Endothelial cell (in vitro differentiated cells): Measurements from ENCODE around the gene C16orf95. TPM values are rescaled to one million over a fixed set of nuclear protein-coding genes. Genes with fewer than 3 reads are reported as not detected.

Experiments used
- DNase-seq: peaks from one replicate; pipeline ENCODE4 v3.0.0; 2021; ENCODE audit warnings: low spot score
- H3K27ac Mint-ChIP-seq: one replicate; pipeline ENCODE4 v1.8.0; 2021; ENCODE audit warnings: mixed read lengths, inconsistent platforms; ENCODE audit not compliant: unreplicated experiment
- H3K27me3 Mint-ChIP-seq: one replicate; pipeline ENCODE4 v1.8.0; 2021; ENCODE audit warnings: mild to moderate bottlenecking, moderate library complexity, mixed read lengths, inconsistent platforms; ENCODE audit not compliant: unreplicated experiment
- H3K36me3 Mint-ChIP-seq: one replicate; pipeline ENCODE4 v1.8.0; 2021; ENCODE audit warnings: mild to moderate bottlenecking, low read depth, mixed read lengths, inconsistent platforms; ENCODE audit not compliant: unreplicated experiment
- H3K4me1 Mint-ChIP-seq: one replicate; pipeline ENCODE4 v1.8.0; 2021; ENCODE audit warnings: mild to moderate bottlenecking, mixed read lengths, inconsistent platforms; ENCODE audit not compliant: unreplicated experiment
- H3K4me3 Mint-ChIP-seq: one replicate; pipeline ENCODE4 v1.8.0; 2021; ENCODE audit warnings: mild to moderate bottlenecking, mixed read lengths, inconsistent platforms; ENCODE audit not compliant: unreplicated experiment
- H3K9me3 Mint-ChIP-seq: one replicate; pipeline ENCODE4 v1.8.0; 2021; ENCODE audit warnings: mixed read lengths, inconsistent platforms; ENCODE audit not compliant: unreplicated experiment
- total RNA-seq: library from RNA; stranded (reverse); fragmentation: NEBNext Ultra II Directional; extraction: Animal tissue kit (Norgen Biotek cat#: 25700); gene quantifications from one replicate; pipeline ENCODE4 v1.2.1, GENCODE V29; 2021; ENCODE audit not compliant: unreplicated experiment
- TF ChIP-seq, protein P1 (sequence below): fragments of 200-600 bp; sonication (generic); IDR thresholded peaks from one replicate; pipeline ENCODE4 v1.5.0; 2021; ENCODE audit warnings: antibody characterized with exemption; ENCODE audit not compliant: unreplicated experiment

C16orf95 gene
- total RNA-seq, 1 donor from 2014 or later, result 6.5 TPM

DNA sequence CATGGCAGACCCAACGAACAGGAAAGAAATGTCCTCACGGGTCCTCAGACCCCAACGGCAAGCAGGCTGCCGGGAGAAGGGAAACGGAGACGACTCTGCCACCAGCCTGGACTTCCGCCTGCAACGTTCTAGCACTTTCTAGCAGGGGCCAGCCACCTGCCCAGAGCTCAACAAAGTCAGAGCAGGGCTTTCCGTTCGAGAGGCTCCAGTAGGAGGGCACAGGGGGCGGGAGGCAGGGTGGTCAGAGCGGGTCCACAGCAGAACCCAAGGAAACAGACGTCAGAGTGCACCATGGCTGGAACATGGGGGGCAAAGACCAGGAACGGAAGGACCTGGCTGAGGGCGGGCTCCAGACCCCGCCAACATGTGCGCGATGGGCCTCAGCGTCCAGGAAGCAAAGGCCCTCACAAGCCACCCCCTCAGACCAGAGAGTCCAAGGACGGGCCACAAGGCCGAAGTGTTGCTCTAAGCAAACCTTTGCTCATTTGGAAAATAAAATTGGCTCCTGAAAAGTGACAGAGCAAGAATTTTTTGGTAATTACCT, 29.4 kb upstream of the C16orf95 start:
- H3K4me1 Mint-ChIP-seq, result peaks cover 5% of the 10 kb centered on the region
- H3K27ac Mint-ChIP-seq, result no peak overlapping the region
- TF ChIP-seq, protein P1, sequence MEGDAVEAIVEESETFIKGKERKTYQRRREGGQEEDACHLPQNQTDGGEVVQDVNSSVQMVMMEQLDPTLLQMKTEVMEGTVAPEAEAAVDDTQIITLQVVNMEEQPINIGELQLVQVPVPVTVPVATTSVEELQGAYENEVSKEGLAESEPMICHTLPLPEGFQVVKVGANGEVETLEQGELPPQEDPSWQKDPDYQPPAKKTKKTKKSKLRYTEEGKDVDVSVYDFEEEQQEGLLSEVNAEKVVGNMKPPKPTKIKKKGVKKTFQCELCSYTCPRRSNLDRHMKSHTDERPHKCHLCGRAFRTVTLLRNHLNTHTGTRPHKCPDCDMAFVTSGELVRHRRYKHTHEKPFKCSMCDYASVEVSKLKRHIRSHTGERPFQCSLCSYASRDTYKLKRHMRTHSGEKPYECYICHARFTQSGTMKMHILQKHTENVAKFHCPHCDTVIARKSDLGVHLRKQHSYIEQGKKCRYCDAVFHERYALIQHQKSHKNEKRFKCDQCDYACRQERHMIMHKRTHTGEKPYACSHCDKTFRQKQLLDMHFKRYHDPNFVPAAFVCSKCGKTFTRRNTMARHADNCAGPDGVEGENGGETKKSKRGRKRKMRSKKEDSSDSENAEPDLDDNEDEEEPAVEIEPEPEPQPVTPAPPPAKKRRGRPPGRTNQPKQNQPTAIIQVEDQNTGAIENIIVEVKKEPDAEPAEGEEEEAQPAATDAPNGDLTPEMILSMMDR, result no peak
- peaks cover 8% of the 10 kb centered on the region for H3K36me3 Mint-ChIP-seq
- no peak for DNase-seq
- peaks cover 3% of the 10 kb centered on the region for H3K27me3 Mint-ChIP-seq
- H3K4me3 Mint-ChIP-seq, result no peak overlapping the region
- H3K9me3 Mint-ChIP-seq, result no peaks in the 10 kb centered on the region

DNA sequence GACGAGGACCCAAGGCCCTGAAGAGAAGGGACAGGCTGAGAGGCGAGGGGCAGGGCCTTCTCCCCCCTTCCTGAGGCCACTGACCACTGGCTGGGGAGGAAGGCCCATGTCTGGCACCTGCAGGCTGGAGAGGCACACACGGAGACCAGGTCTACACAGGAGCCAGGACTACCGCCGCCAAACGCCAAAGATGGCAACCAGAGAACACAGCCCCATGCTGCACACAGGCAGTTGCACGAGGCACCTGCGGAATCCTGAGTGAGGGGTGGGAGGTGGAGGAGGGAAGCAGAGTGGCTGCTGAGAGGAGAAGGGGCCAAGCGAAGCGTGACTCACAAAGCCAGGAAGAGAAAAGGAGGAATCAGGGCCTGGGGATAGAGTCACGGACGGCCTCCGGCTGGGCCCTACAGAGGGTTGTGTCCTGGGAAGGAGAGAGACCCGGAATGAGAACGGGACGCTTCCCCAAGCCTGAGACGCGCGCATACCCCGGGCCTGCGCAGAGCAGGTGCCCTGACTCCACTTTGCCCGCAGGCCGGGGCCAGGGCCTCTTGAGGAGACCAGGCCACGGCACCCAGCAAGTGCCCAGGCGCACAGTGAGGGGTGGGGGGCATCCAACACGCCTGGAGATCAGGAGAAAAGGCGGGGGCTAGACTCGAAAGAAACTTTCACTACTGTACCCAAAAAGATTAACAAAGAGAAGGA, 28.7 kb upstream of the C16orf95 start:
- Mint-ChIP-seq H3K9me3 (no peaks in the 10 kb centered on the region), H3K36me3 (peaks cover 8% of the 10 kb centered on the region), H3K4me1 (peaks cover 5% of the 10 kb centered on the region), H3K4me3 (no peak overlapping the region), H3K27ac (peak overlapping the region; percentile 6), H3K27me3 (peaks cover 3% of the 10 kb centered on the region)
- TF ChIP-seq, protein P1, result no peak
- DNase-seq, result no peak

- Mint-ChIP-seq H3K27ac (peak overlapping the region; percentile 6), H3K4me1 (peaks cover 5% of the 10 kb centered on the region), H3K36me3 (peaks cover 8% of the 10 kb centered on the region), H3K4me3 (peak overlapping the region; percentile 49), H3K9me3 (no peaks in the 10 kb centered on the region), H3K27me3 (peaks cover 3% of the 10 kb centered on the region)
- TF ChIP-seq, protein P1, result no peak
- DNase-seq, result no peak
These were observed 27.9 kb upstream of the C16orf95 start for GRCh38 chr16:87344931-87345631.

DNA sequence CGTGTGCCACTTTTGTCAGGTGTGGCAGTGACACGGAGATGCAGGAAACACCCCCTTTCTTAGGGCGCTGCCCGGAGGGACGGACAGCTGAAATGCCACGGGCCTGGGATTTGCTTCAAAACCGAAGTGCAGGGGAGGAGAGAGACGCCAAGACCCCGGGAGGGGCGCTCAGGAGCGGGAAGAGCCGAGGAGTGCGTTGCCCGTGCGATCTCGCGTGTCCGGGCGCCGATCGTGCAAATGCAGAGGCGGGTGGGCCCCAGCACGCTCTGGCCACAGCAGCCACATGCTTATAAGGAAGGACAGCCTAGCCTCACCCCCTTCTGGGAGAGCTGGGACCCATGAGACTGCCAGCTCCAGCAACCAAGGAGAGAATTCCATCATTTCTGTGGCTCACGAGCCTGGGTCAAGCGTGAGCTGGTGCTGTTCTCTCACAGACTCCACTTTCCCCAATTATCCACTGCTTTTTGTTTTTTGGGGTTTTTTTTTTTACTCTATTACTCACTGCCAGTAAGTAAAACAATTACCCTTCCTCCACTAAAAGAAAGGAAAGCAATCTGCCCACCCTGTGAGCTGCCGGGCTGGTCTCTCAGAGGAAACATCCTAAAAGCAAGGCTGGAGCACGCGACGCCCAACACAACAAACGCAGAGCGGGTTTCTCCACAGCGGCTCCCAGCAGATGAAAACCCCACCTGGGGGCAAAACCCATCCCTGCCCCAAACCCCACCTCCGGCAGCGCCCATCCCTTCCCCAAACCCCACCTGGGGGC, 27.2 kb upstream of the C16orf95 start:
- no peak for DNase-seq
- Mint-ChIP-seq H3K4me1 (peaks cover 5% of the 10 kb centered on the region), H3K4me3 (no peak overlapping the region), H3K27me3 (peaks cover 3% of the 10 kb centered on the region), H3K36me3 (peaks cover 8% of the 10 kb centered on the region), H3K9me3 (no peaks in the 10 kb centered on the region), H3K27ac (no peak overlapping the region)
- TF ChIP-seq, protein P1, result no peak
